HG03521 (cell line): Measurements from ENCODE around the gene POU3F1.

Source experiments
- ATAC-seq: cut with Tn5 transposase; IDR thresholded peaks from one replicate; pipeline ENCODE4 v1.9.1; 2021; ENCODE audit warnings: mild to moderate bottlenecking, moderate library complexity; ENCODE audit not compliant: unreplicated experiment

Gene POU3F1

GRCh38 chr1:38006008-38006828 lies 40.4 kb downstream of the POU3F1 start:
- ATAC-seq, result no peak

GRCh38 chr1:38005195-38006007 lies 41.2 kb downstream of the POU3F1 start, which contains the start of gene FHL3:
Gene FHL3, minus strand, starts transcription at chr1:38005514. Its CDS starts 6,102 bp downstream, at chr1:37999412.
- no peak for ATAC-seq

- no peak for ATAC-seq
Measured at GRCh38 chr1:38004284-38005108, 42.1 kb downstream of the POU3F1 start.

GRCh38 chr1:38003261-38004250 lies 43.0 kb downstream of the POU3F1 start:
- no peak for ATAC-seq

- no peak for ATAC-seq
Measured at GRCh38 chr1:38000529-38001455, 45.8 kb downstream of the POU3F1 start.

GRCh38 chr1:38000233-38000528 lies 46.4 kb downstream of the POU3F1 start:
- ATAC-seq, result no peak

- no peak for ATAC-seq
Measured at GRCh38 chr1:37999430-38000232, 47.0 kb downstream of the POU3F1 start.

- no peak for ATAC-seq
Measured at GRCh38 chr1:37998913-37999429, 47.6 kb downstream of the POU3F1 start.

GRCh38 chr1:37998089-37998808 lies 48.3 kb downstream of the POU3F1 start:
- ATAC-seq, result no peak

GRCh38 chr1:37997256-37998088 lies 49.1 kb downstream of the POU3F1 start:
- ATAC-seq, result no peak

GRCh38 chr1:37995751-37996345 lies 50.7 kb downstream of the POU3F1 start:
- no peak for ATAC-seq

- ATAC-seq, result no peak
Measured at GRCh38 chr1:37994886-37995566, 51.6 kb downstream of the POU3F1 start.
